NCI-H187 (cell line): ENCODE measurements around the gene SYT6.
"Not testable (repeated sequence)": the region's sequence is repeated elsewhere in the genome, so short reads cannot be mapped to it uniquely, and the experiment has no call there.

Experiments used
- DNase-seq, 2 experiments: peaks; one replicate each; lab custom pipeline; 2025; lab: John Stamatoyannopoulos, UW

Gene SYT6

GRCh38 chr1:114072246-114072645, 81.4 kb downstream of the SYT6 start:
- DNase-seq, result no peak

- DNase-seq, result peak; percentile 60 to 63
Measured at GRCh38 chr1:114069762-114070161, 83.9 kb downstream of the SYT6 start.

- DNase-seq, result not testable (repeated sequence)
Measured at GRCh38 chr1:114068684-114069083, 85.0 kb downstream of the SYT6 start.

GRCh38 chr1:114065671-114066070, 88.0 kb downstream of the SYT6 start:
- DNase-seq, result not testable (repeated sequence)

- DNase-seq, result peak in 1 of 2 experiments; percentile 20
Measured at GRCh38 chr1:114063544-114063943, 90.1 kb downstream of the SYT6 start.

GRCh38 chr1:114062477-114063099, 91.1 kb downstream of the SYT6 start:
- no peak for DNase-seq

GRCh38 chr1:114061121-114061830, 92.4 kb downstream of the SYT6 start:
- no peak for DNase-seq

- peak; percentile 23 to 70 for DNase-seq
Measured at GRCh38 chr1:114058236-114058635, 95.4 kb downstream of the SYT6 start.

GRCh38 chr1:114054148-114054547, 99.5 kb downstream of the SYT6 start:
- DNase-seq, result no peak

- DNase-seq, result no peak
Measured at GRCh38 chr1:114048232-114048631, 105.4 kb downstream of the SYT6 start.

GRCh38 chr1:114043548-114043947, 110.1 kb downstream of the SYT6 start:
- no peak for DNase-seq

- no peak for DNase-seq
Measured at GRCh38 chr1:114043054-114043453, 110.6 kb downstream of the SYT6 start.

GRCh38 chr1:114040273-114041015, 113.2 kb downstream of the SYT6 start:
- no peak for DNase-seq
